ENCODE results near the gene GPRIN3.

GPRIN3 gene

GRCh38 chr4:89253935-89254334 lies 53.7 kb downstream of the GPRIN3 start:
- DNase-seq: no peak

- DNase-seq: no peak
Observed at GRCh38 chr4:89253311-89253710, 54.3 kb downstream of the GPRIN3 start.

- DNase-seq: no peak
Observed at GRCh38 chr4:89251396-89251795, 56.2 kb downstream of the GPRIN3 start.

- no peak for DNase-seq
Observed at GRCh38 chr4:89249716-89250361, 57.8 kb downstream of the GPRIN3 start.

GRCh38 chr4:89249313-89249712 lies 58.3 kb downstream of the GPRIN3 start:
- no peak for DNase-seq

- DNase-seq: no peak
Observed at GRCh38 chr4:89248879-89249281, 58.7 kb downstream of the GPRIN3 start.

GRCh38 chr4:89247951-89248350 lies 59.6 kb downstream of the GPRIN3 start:
- DNase-seq: no peak

- DNase-seq: no peak
Observed at GRCh38 chr4:89245459-89245858, 62.1 kb downstream of the GPRIN3 start.

GRCh38 chr4:89243733-89244252 lies 63.8 kb downstream of the GPRIN3 start:
- DNase-seq: no peak

- no peak for DNase-seq
Observed at GRCh38 chr4:89242864-89243732, 64.5 kb downstream of the GPRIN3 start.

GRCh38 chr4:89242216-89242615 lies 65.4 kb downstream of the GPRIN3 start:
- DNase-seq: no peak

GRCh38 chr4:89230271-89230670 lies 77.3 kb downstream of the GPRIN3 start:
- no peak for DNase-seq

- DNase-seq: peak; percentile 86
Observed at GRCh38 chr4:89226665-89227574, 80.7 kb downstream of the GPRIN3 start.

- no peak for DNase-seq
Observed at GRCh38 chr4:89222170-89222569, 85.4 kb downstream of the GPRIN3 start.

- DNase-seq: no peak
Observed at GRCh38 chr4:89221167-89221867, 86.3 kb downstream of the GPRIN3 start.

GRCh38 chr4:89218587-89218986 lies 89.0 kb downstream of the GPRIN3 start:
- DNase-seq: no peak

GRCh38 chr4:89217604-89218003 lies 90.0 kb downstream of the GPRIN3 start:
- DNase-seq: no peak

GRCh38 chr4:89216866-89217265 lies 90.7 kb downstream of the GPRIN3 start:
- no peak for DNase-seq

- no peak for DNase-seq
Observed at GRCh38 chr4:89216422-89216821, 91.2 kb downstream of the GPRIN3 start.

- DNase-seq: no peak
Observed at GRCh38 chr4:89215736-89216135, 91.9 kb downstream of the GPRIN3 start.

GRCh38 chr4:89214308-89214707 lies 93.3 kb downstream of the GPRIN3 start:
- no peak for DNase-seq

GRCh38 chr4:89213382-89213701 lies 94.3 kb downstream of the GPRIN3 start:
- DNase-seq: no peak

All from midbrain (tissue), 1 donor.